ENCODE results near the gene TMEM215. TPM values are rescaled to one million over a fixed set of nuclear protein-coding genes. Genes with fewer than 3 reads are reported as not detected.

Gene TMEM215
- total RNA-seq, 1 experiment from 2014 or later, result 0.28 TPM

DNA sequence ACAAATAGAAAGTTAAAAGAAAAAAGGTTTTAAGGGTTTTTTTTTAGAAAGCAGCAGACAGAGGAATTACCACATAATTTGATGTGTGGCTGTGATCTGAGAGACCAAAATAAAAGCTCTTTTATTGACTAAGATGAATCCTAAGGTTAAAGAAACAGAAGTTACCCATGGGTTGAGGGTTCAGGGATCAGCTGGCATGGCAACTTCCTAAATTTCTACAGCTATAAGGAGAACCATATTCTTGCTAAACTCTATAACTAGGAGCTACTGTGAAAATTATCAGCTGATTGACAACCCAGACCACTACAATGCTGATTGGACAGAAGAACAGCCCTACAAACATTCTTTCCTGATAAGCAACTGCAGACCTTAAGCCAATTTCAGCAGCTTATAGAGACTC is 40.2 kb downstream of the TMEM215 start:
- no peaks in the 10 kb centered on the region for H3K79me1 ChIP-seq (ENCODE audit: insufficient read depth, low read depth, low read length, poor library complexity, severe bottlenecking)
- H3K27ac ChIP-seq (ENCODE audit: insufficient read length, low read depth, low read length), result no peak overlapping the region
- H3K56ac ChIP-seq (ENCODE audit: insufficient read length, low read depth, low read length), result no peak overlapping the region
- Mint-ChIP-seq H3K36me3 (ENCODE audit: insufficient read depth in 1 of 3, low read depth in 3 of 3) (no peaks in the 10 kb centered on the region), H3K27ac (no peak overlapping the region), H3K4me3 (no peak overlapping the region), H3K4me1 (peaks cover 12 to 25% of the 10 kb centered on the region in 2 experiments), H3K27me3 (ENCODE audit: low read depth) (peaks cover 2% of the 10 kb centered on the region), H3K9me3 (peaks cover 3 to 8% of the 10 kb centered on the region in 2 experiments; a peak in 4 of 5 replicates)
- H3T11ph ChIP-seq (ENCODE audit: low read length), result no peak overlapping the region
- no peak overlapping the region for H3K9ac ChIP-seq (ENCODE audit: extremely low read depth, insufficient read length, low read length)
- no peak overlapping the region for H3K4ac ChIP-seq (ENCODE audit: low read depth, low read length)
- H4K91ac ChIP-seq (ENCODE audit: insufficient read length, low read depth, low read length), result no peak overlapping the region
- no peak overlapping the region for H3K23ac ChIP-seq (ENCODE audit: insufficient read length, low read depth, low read length)
- H4K20me1 ChIP-seq (ENCODE audit: control insufficient read depth, insufficient read depth, insufficient read length), result no peaks in the 10 kb centered on the region
- TF ChIP-seq, protein P1, sequence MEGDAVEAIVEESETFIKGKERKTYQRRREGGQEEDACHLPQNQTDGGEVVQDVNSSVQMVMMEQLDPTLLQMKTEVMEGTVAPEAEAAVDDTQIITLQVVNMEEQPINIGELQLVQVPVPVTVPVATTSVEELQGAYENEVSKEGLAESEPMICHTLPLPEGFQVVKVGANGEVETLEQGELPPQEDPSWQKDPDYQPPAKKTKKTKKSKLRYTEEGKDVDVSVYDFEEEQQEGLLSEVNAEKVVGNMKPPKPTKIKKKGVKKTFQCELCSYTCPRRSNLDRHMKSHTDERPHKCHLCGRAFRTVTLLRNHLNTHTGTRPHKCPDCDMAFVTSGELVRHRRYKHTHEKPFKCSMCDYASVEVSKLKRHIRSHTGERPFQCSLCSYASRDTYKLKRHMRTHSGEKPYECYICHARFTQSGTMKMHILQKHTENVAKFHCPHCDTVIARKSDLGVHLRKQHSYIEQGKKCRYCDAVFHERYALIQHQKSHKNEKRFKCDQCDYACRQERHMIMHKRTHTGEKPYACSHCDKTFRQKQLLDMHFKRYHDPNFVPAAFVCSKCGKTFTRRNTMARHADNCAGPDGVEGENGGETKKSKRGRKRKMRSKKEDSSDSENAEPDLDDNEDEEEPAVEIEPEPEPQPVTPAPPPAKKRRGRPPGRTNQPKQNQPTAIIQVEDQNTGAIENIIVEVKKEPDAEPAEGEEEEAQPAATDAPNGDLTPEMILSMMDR (conservative IDR thresholded peaks at IDR 0.05), result no peak
- H3K79me2 ChIP-seq (ENCODE audit: insufficient read depth, low read length), result no peaks in the 10 kb centered on the region
- H3K23me2 ChIP-seq (ENCODE audit: insufficient read length, low read depth, low read length, poor library complexity, severe bottlenecking), result no peaks in the 10 kb centered on the region
- no peak overlapping the region for H2BK12ac ChIP-seq (ENCODE audit: insufficient read length, low read depth, low read length)
- H2AK5ac ChIP-seq (ENCODE audit: insufficient read length, low read length), result no peak overlapping the region
- H3K14ac ChIP-seq (ENCODE audit: insufficient read depth, low read length), result no peak overlapping the region
- no peak overlapping the region for H4K5ac ChIP-seq (ENCODE audit: insufficient read length, low read depth, low read length)
- no peak overlapping the region for H2BK20ac ChIP-seq (ENCODE audit: low read depth, low read length, poor library complexity, severe bottlenecking)
- H3K18ac ChIP-seq (ENCODE audit: insufficient read length, low read depth, low read length), result no peak overlapping the region
- no peaks in the 10 kb centered on the region for H3K27me3 ChIP-seq (ENCODE audit: insufficient read depth, low read length)
- H3K9me3 ChIP-seq (ENCODE audit: control insufficient read depth, low read depth, low read length), result no peaks in the 10 kb centered on the region
- no peak overlapping the region for H4K8ac ChIP-seq (replicated peaks; ENCODE audit: insufficient read length, low read depth, low read length)
- no peaks in the 10 kb centered on the region; the same call in 1 of the 2 replicates for H3K4me1 ChIP-seq (ENCODE audit: insufficient read depth, low read length)
- no peak overlapping the region for H2BK120ac ChIP-seq (ENCODE audit: low read depth, low read length, poor library complexity, severe bottlenecking)
- no peak overlapping the region for H2BK15ac ChIP-seq (ENCODE audit: low read depth, low read length)
- H2AFZ ChIP-seq (ENCODE audit: low read length), result no peak overlapping the region
- DNase-seq, result no peak
- no peak overlapping the region for H2BK5ac ChIP-seq (ENCODE audit: insufficient read length, low read length)
- no peak overlapping the region for H3K4me2 ChIP-seq (ENCODE audit: insufficient read depth, insufficient read length, low read length)
